Measurements from ENCODE around the gene ATP2B3. TPM values are rescaled to one million over a fixed set of nuclear protein-coding genes. Genes with fewer than 3 reads are reported as not detected.

Gene ATP2B3
- total and polyA plus RNA-seq, 2 experiments from 2014 or later, result 0.17 TPM; not detected in 1

GRCh38 chrX:153560000-153560399 is 42.6 kb downstream of the ATP2B3 start:
- Histone ChIP-seq H3K4me3 (no peak overlapping the region), H3K27ac (ENCODE audit: low read depth) (no peak overlapping the region), H3K36me3 (ENCODE audit: insufficient read depth) (no peaks in the 10 kb centered on the region), H3K4me1 (ENCODE audit: insufficient read depth) (no peaks in the 10 kb centered on the region), H2AFZ (no peak overlapping the region), H4K20me1 (replicated peaks; ENCODE audit: insufficient read depth) (no peaks in the 10 kb centered on the region), H3F3A (replicated peaks; ENCODE audit: low read depth) (no peaks in the 10 kb centered on the region), H3K9me2 (ENCODE audit: insufficient read depth) (no peaks in the 10 kb centered on the region), H3K27me3 (ENCODE audit: insufficient read depth) (no peaks in the 10 kb centered on the region), H3K4me2 (no peak overlapping the region), H3K79me2 (replicated peaks; ENCODE audit: insufficient read depth) (no peaks in the 10 kb centered on the region)
- no peaks in the 10 kb centered on the region for H3K9me3 Mint-ChIP-seq
- peaks cover 5% of the 10 kb centered on the region for H3K27me3 Mint-ChIP-seq (ENCODE audit: insufficient read depth, low read depth, poor library complexity)
- no peaks in the 10 kb centered on the region for H3K4me1 Mint-ChIP-seq
- ATAC-seq (no peak), DNase-seq (ENCODE audit: low spot score) (no peak)
- no peak overlapping the region for H3K4me3 Mint-ChIP-seq
- no peaks in the 10 kb centered on the region for H3K36me3 Mint-ChIP-seq (ENCODE audit: low read depth)
- no peak for TF ChIP-seq POLR2AphosphoS5 (IDR thresholded peaks at IDR 0.05; ENCODE audit: low read depth)
- no peak for TF ChIP-seq ZNF331 (CRISPR knock-in tag; IDR thresholded peaks at IDR 0.05; ENCODE audit: low read depth)
- TF ChIP-seq ZNF114 (CRISPR knock-in tag; IDR thresholded peaks at IDR 0.05), result no peak
- TF ChIP-seq JUNB (IDR thresholded peaks at IDR 0.05; ENCODE audit: unreplicated experiment), result no peak
- TF ChIP-seq, protein P1, sequence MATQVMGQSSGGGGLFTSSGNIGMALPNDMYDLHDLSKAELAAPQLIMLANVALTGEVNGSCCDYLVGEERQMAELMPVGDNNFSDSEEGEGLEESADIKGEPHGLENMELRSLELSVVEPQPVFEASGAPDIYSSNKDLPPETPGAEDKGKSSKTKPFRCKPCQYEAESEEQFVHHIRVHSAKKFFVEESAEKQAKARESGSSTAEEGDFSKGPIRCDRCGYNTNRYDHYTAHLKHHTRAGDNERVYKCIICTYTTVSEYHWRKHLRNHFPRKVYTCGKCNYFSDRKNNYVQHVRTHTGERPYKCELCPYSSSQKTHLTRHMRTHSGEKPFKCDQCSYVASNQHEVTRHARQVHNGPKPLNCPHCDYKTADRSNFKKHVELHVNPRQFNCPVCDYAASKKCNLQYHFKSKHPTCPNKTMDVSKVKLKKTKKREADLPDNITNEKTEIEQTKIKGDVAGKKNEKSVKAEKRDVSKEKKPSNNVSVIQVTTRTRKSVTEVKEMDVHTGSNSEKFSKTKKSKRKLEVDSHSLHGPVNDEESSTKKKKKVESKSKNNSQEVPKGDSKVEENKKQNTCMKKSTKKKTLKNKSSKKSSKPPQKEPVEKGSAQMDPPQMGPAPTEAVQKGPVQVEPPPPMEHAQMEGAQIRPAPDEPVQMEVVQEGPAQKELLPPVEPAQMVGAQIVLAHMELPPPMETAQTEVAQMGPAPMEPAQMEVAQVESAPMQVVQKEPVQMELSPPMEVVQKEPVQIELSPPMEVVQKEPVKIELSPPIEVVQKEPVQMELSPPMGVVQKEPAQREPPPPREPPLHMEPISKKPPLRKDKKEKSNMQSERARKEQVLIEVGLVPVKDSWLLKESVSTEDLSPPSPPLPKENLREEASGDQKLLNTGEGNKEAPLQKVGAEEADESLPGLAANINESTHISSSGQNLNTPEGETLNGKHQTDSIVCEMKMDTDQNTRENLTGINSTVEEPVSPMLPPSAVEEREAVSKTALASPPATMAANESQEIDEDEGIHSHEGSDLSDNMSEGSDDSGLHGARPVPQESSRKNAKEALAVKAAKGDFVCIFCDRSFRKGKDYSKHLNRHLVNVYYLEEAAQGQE (IDR thresholded peaks at IDR 0.05; ENCODE audit: unreplicated experiment), result no peak
- TF ChIP-seq EZH2 (IDR thresholded peaks at IDR 0.05; ENCODE audit: low read depth, unreplicated experiment), result no peak
- TF ChIP-seq STAT1 (IDR thresholded peaks at IDR 0.05; ENCODE audit: unreplicated experiment), result no peak
- TF ChIP-seq ZNF462 (CRISPR knock-in tag; IDR thresholded peaks at IDR 0.05), result no peak
- no peak for TF ChIP-seq NANOG (IDR thresholded peaks at IDR 0.05; ENCODE audit: borderline replicate concordance)
- TF ChIP-seq CTCF (conservative IDR thresholded peaks at IDR 0.05; ENCODE audit: low read depth in 2 of 2), result no peak
- no peak for TF ChIP-seq ETS1 (IDR thresholded peaks at IDR 0.05)
- H3K27ac Mint-ChIP-seq, result no peak overlapping the region

Data from GM23338 (cell line).